Prostate gland (tissue), 2 donors: ENCODE results near the gene BRD3.

ENCODE experiments used
- POLR2A ChIP-seq: fragments of 450-650 bp; IDR thresholded peaks from one replicate; pipeline ENCODE4 v1.6.1; 2016; ENCODE audit warnings: antibody characterized with exemption, mild to moderate bottlenecking
- TF ChIP-seq, protein P1 (sequence below), 4 experiments: fragments of 200-600 bp in 2 of 4; fragments of 450-650 bp in 2 of 4; sonication (generic) in 2 of 4; IDR thresholded peaks; 1 replicate in 3 of 4; 2 replicates in 1 of 4; pipeline ENCODE4 v1.5.1; 2016 to 2019; ENCODE audit warnings: antibody characterized with exemption in 4 of 4, mild to moderate bottlenecking in 2 of 4, moderate library complexity in 2 of 4

GRCh38 chr9:134036130-134036529 lies 31.7 kb downstream of the BRD3 start:
- TF ChIP-seq POLR2A, result no peak
- TF ChIP-seq, protein P1, sequence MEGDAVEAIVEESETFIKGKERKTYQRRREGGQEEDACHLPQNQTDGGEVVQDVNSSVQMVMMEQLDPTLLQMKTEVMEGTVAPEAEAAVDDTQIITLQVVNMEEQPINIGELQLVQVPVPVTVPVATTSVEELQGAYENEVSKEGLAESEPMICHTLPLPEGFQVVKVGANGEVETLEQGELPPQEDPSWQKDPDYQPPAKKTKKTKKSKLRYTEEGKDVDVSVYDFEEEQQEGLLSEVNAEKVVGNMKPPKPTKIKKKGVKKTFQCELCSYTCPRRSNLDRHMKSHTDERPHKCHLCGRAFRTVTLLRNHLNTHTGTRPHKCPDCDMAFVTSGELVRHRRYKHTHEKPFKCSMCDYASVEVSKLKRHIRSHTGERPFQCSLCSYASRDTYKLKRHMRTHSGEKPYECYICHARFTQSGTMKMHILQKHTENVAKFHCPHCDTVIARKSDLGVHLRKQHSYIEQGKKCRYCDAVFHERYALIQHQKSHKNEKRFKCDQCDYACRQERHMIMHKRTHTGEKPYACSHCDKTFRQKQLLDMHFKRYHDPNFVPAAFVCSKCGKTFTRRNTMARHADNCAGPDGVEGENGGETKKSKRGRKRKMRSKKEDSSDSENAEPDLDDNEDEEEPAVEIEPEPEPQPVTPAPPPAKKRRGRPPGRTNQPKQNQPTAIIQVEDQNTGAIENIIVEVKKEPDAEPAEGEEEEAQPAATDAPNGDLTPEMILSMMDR (IDR thresholded peaks at IDR 0.05), result no peak
